ENCODE results near the gene MGAT3. TPM values are rescaled to one million over a fixed set of nuclear protein-coding genes. Genes with fewer than 3 reads are reported as not detected.

MGAT3 gene
- total RNA-seq, 1 donor from 2014 or later: 2.1 TPM

DNA sequence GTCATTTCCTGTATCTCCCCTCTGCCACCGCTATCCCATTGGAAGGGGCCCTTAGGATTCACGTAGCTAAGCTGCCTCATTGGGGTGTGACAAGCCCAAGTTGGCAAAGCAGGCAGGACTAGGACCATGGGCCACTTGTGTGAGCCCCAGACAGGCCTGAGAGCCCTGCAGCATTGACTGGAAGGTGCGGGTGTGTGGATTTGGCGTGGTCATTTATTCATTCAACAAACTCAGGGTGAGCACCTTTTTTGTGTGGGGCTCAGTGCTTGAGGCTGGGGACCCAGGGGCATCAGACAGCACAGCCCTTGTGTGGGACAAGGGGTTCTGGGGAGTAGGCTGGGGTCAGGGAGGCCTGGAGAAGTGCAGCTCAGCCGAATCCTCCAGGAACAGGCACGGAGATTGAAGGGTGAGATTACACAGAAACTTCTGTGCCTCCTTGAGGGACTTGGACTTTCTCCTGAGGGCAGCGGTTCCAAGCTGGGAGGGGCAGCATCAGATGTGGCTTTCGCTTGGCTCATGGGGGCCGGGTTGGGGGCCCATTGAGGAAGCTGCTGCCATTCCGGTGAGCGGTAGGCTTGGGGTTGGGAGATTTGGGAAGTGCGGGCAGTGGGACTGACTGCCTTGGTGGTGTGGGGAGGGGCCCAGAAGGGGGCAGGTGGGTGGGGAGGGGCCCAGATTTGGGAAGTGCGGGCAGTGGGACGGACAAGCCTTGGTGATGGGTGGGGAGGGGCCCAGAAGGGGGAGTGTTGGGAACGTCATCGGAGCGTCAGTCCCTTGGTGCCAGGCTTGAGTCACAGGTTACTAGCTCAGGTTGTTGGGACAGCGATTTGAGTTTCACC lies 11.9 kb downstream of the MGAT3 start:
- Histone ChIP-seq H3K9ac (ENCODE audit: low read depth in 1 of 3, low read length in 3 of 3) (no peak overlapping the region), H3K9me3 (ENCODE audit: control insufficient read depth in 3 of 3, low read length in 3 of 3) (no peaks in the 10 kb centered on the region), H3K36me3 (ENCODE audit: control insufficient read depth in 3 of 3, insufficient read depth in 3 of 3, low read length in 3 of 3) (no peaks in the 10 kb centered on the region), H3K4me3 (ENCODE audit: low read length in 3 of 3) (no peak overlapping the region), H3K27ac (ENCODE audit: low read depth, low read length) (no peak overlapping the region), H3K4me1 (ENCODE audit: control insufficient read depth in 3 of 3, insufficient read depth in 3 of 3, low read length in 3 of 3) (peaks cover 32 to 41% (median 40%) of the 10 kb centered on the region in 3 donors), H3K27me3 (ENCODE audit: control insufficient read depth in 3 of 3, insufficient read depth in 3 of 3, low read length in 3 of 3) (peaks cover 0 to 18% (median 14%) of the 10 kb centered on the region in 3 donors)

DNA sequence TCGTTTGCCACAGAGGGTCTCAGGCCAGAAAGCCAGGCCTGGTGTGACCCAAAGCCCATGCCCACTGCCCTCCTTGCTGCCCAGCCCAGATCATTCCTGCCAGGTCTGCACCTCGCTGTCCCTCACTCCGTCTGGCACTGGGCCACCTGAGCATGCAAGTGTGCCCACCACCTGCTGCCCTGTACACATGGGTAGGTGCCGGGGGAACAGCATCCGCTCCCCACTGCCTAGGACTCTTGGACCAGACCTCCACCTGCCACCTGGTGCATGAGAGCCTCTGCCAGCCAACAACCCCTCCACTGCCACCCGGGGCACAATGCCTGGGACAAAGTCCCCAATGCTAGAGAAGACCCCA lies 12.5 kb downstream of the MGAT3 start:
- Histone ChIP-seq H3K9ac (ENCODE audit: low read depth in 1 of 3, low read length in 3 of 3) (no peak overlapping the region), H3K4me1 (ENCODE audit: control insufficient read depth in 3 of 3, insufficient read depth in 3 of 3, low read length in 3 of 3) (peaks cover 30 to 38% (median 37%) of the 10 kb centered on the region in 3 donors)

DNA sequence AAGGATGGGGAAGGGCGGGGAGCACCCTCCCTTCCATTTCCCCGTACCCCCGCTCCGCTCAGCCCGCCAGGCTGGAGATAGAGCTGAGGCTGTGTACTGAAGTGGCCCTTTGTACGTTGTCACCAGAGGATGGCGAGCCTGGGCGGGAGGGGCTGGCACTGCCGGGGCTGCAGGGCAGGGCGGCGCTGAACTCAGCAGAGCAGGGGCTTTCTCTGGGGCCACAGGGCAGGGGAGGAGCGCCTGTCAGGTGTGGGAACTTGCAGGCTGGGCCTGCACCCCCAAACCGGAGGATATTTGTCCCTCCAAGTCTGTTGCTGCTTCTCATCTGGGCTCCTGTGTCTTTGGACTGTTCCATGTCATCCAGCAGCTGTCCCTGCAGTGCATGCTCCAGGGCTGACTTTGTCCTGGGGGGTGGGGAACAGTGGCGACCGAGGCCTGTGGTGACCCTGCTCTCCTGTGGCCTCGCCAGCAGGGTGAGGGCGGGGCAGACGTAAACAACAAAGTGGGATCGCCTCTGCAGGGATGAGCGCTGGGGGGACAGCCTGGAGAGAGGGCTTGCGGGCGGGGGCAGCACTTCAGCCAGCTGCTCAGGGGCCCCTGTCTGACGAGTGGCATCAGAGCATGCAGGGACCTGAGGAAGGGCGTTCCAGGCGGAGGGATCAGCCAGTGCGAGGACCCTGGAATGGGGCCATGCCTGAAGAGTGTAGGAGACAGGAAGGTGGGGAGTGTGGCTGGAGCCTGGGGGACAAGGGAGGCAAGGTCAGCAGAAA lies 13.1 kb downstream of the MGAT3 start:
- Histone ChIP-seq H3K9ac (ENCODE audit: low read depth in 1 of 3, low read length in 3 of 3) (peak overlapping the region in 1 of 3 donors; percentile 16), H3K27ac (ENCODE audit: low read depth, low read length) (peak overlapping the region; percentile 65), H3K4me3 (ENCODE audit: low read length in 3 of 3) (no peak overlapping the region), H3K4me1 (ENCODE audit: control insufficient read depth in 3 of 3, insufficient read depth in 3 of 3, low read length in 3 of 3) (peaks cover 30 to 42% (median 40%) of the 10 kb centered on the region in 3 donors), H3K36me3 (ENCODE audit: control insufficient read depth in 3 of 3, insufficient read depth in 3 of 3, low read length in 3 of 3) (no peaks in the 10 kb centered on the region), H3K27me3 (ENCODE audit: control insufficient read depth in 3 of 3, insufficient read depth in 3 of 3, low read length in 3 of 3) (peaks cover 0 to 18% (median 14%) of the 10 kb centered on the region in 3 donors), H3K9me3 (ENCODE audit: control insufficient read depth in 3 of 3, low read length in 3 of 3) (no peaks in the 10 kb centered on the region)

More for the DNA sequence above, 12.5 kb downstream of the MGAT3 start:
- Histone ChIP-seq H3K36me3 (ENCODE audit: control insufficient read depth in 3 of 3, insufficient read depth in 3 of 3, low read length in 3 of 3) (no peaks in the 10 kb centered on the region), H3K27ac (ENCODE audit: low read depth, low read length) (no peak overlapping the region), H3K9me3 (ENCODE audit: control insufficient read depth in 3 of 3, low read length in 3 of 3) (no peaks in the 10 kb centered on the region), H3K27me3 (ENCODE audit: control insufficient read depth in 3 of 3, insufficient read depth in 3 of 3, low read length in 3 of 3) (peaks cover 0 to 18% (median 14%) of the 10 kb centered on the region in 3 donors), H3K4me3 (ENCODE audit: low read length in 3 of 3) (no peak overlapping the region)

DNA sequence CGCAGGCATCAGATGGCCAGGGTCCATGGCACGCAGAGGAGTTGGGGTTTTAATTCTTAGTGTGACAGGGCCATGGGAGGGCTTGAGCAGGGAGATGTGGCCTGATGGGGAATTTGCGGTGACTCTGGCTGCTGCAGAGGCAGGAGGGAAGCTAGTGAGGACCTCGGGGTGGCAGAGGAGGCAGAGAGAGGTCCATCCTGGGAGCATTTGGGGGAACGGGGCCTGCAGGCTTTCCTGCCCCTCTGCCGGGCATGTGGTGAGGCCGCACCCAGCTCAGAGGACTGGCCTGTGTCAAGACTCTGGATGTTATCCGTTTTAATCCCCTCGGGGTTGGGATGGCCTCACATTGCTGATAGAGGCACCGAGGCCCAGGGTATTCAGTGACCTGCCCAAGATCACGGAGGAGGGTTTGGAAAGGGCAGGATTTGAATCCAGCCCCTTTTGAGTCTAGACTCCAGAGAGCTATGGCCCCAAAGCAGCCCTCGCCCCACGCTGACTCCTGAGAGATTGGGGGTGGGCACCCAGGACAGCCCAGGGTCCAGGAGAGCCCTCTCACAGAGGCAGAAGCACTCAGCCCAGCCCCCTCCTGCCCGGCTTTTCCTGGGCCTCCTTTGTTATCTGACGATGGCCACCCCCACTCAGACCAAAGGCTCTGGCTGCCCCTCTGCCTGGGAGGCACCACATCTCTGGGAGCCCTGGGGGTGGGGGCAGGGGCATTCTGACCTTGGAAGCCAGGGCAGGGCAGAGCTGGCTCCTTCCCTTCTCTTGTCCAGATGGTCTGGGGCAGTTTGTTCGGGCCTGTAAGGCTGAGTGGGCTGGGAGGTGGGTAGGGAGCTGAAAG lies 13.9 kb downstream of the MGAT3 start:
- Histone ChIP-seq H3K36me3 (ENCODE audit: control insufficient read depth in 3 of 3, insufficient read depth in 3 of 3, low read length in 3 of 3) (no peaks in the 10 kb centered on the region), H3K27me3 (ENCODE audit: control insufficient read depth in 3 of 3, insufficient read depth in 3 of 3, low read length in 3 of 3) (peaks cover 0 to 18% (median 14%) of the 10 kb centered on the region in 3 donors), H3K9ac (ENCODE audit: low read depth in 1 of 3, low read length in 3 of 3) (peak overlapping the region in 1 of 3 donors; percentile 8), H3K9me3 (ENCODE audit: control insufficient read depth in 3 of 3, low read length in 3 of 3) (no peaks in the 10 kb centered on the region), H3K4me1 (ENCODE audit: control insufficient read depth in 3 of 3, insufficient read depth in 3 of 3, low read length in 3 of 3) (peaks cover 27 to 46% (median 44%) of the 10 kb centered on the region in 3 donors), H3K27ac (ENCODE audit: low read depth, low read length) (peak overlapping the region; percentile 65), H3K4me3 (ENCODE audit: low read length in 3 of 3) (no peak overlapping the region)

DNA sequence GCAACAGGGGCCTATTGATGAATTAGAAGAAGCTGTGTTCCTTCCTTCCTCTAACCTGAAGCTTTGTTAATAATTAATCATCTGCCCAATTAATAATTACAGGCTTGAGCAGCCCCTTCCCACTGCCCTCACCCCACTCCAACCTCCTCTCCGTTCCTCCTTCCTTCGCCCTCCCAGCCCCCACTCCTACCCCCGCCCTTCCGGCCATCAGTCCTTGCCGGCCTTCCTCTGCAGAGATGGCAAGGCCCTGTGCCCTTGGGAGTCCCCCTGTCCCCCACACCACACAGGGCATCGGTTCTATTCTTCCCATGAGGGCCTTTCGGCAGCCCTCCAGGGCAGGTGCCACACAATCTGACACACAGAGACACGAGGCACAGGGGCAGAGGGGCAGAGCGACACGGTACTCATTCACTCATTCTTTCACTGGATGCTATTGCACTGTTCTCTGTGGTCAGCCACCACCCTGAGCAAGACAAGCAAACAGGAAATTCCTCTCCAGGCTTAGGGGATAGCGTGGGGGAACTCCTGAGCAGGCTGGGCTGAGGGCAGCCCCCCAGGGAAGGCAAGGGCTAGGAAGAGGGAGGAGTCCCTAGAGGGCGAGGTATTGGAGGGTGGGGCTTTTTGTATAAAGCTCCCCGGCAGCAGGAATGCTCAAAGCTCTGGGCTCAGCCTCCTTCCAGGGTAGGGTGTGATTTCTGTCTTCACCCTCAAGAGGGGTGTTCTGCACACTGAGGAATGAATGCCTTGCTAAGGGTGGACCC lies 14.7 kb downstream of the MGAT3 start:
- H3K36me3 ChIP-seq (ENCODE audit: control insufficient read depth in 3 of 3, insufficient read depth in 3 of 3, low read length in 3 of 3): no peaks in the 10 kb centered on the region
- H3K27ac ChIP-seq (ENCODE audit: low read depth, low read length): peak overlapping the region; percentile 65
- H3K27me3 ChIP-seq (ENCODE audit: control insufficient read depth in 3 of 3, insufficient read depth in 3 of 3, low read length in 3 of 3): peaks cover 0 to 18% (median 14%) of the 10 kb centered on the region in 3 donors
- no peaks in the 10 kb centered on the region for H3K9me3 ChIP-seq (ENCODE audit: control insufficient read depth in 3 of 3, low read length in 3 of 3)
- H3K4me1 ChIP-seq (ENCODE audit: control insufficient read depth in 3 of 3, insufficient read depth in 3 of 3, low read length in 3 of 3): peaks cover 24 to 44% (median 44%) of the 10 kb centered on the region in 3 donors
- peak overlapping the region in 1 of 3 donors; percentile 50 for H3K9ac ChIP-seq (ENCODE audit: low read depth in 1 of 3, low read length in 3 of 3)
- peak overlapping the region in 1 of 3 donors; percentile 30 for H3K4me3 ChIP-seq (ENCODE audit: low read length in 3 of 3)

DNA sequence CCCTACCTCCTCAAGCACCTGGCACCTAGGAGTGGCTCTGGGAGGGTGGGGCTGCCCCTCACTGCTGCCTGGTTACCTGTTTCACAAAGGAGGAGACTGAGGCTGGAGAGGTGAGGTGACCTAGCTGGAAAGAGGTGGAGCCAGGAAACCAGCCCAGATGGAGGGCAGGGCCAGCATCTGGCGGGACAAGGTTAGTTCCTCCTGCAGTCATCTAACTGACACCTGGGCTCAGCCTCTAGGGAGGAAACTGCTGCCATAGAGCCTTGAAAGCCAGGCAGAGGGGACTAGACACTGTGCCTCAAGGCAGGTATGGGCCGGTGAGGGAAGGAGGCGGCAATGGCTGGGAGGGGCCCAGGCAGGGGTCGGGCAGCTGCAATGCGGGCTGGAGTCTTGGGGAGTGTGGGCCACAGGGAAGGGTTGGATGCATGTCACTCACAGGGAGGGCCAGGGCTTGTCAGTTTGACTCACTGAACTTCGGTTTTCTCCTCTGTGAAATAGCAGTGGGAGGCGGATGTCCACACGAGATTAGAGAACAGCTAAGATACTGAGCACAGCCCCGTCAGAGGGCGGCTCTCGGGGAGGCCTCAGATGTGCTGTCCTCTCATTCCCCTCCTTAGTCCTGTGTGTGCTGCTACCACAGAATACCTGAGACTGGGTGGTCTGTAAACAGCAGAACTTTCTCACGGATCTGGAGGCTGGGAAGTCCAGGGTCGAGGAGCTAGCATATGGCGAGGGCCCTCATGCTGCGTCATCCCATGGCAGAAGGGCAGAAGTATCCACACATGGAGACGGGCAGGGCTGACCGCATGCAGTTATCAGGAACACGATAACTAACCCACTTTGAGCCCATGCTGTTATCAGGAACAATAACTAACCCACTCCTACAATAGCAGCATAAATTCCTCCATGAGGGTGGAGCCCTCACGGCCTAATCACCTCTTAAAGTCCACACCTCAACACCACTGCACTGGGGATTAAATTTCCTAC lies 16.1 kb downstream of the MGAT3 start:
- H3K4me3 ChIP-seq (ENCODE audit: low read length in 3 of 3): no peak overlapping the region
- H3K4me1 ChIP-seq (ENCODE audit: control insufficient read depth in 3 of 3, insufficient read depth in 3 of 3, low read length in 3 of 3): peaks cover 20 to 42% (median 41%) of the 10 kb centered on the region in 3 donors
- no peak overlapping the region for H3K9ac ChIP-seq (ENCODE audit: low read depth in 1 of 3, low read length in 3 of 3)
- no peaks in the 10 kb centered on the region for H3K9me3 ChIP-seq (ENCODE audit: control insufficient read depth in 3 of 3, low read length in 3 of 3)
- no peaks in the 10 kb centered on the region for H3K36me3 ChIP-seq (ENCODE audit: control insufficient read depth in 3 of 3, insufficient read depth in 3 of 3, low read length in 3 of 3)
- H3K27me3 ChIP-seq (ENCODE audit: control insufficient read depth in 3 of 3, insufficient read depth in 3 of 3, low read length in 3 of 3): peaks cover 0 to 20% (median 14%) of the 10 kb centered on the region in 3 donors
- peak overlapping the region; percentile 13 for H3K27ac ChIP-seq (ENCODE audit: low read depth, low read length)

DNA sequence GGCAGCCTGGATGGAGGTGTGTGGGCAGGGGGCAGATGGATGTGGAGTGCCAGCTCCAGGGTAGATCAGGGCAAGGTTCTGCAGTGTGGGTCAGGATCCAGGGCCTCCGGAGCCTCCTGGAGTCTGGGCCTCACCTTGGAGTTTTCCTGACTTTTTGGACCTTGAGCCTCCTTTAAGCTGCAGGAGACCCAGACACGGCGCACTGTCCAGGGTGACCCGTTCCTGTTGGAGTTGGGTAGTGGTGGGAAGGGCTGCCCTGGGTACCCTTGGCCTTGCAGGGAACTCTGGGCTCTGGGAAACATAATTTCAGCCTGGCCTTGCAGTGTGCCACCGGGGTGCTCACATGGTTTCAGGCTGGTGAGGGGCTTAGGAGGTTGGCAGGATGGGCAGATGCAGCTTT lies 17.0 kb downstream of the MGAT3 start:
- Histone ChIP-seq H3K9ac (ENCODE audit: low read depth in 1 of 3, low read length in 3 of 3) (peak overlapping the region in 1 of 3 donors; percentile 16), H3K27ac (ENCODE audit: low read depth, low read length) (no peak overlapping the region)

DNA sequence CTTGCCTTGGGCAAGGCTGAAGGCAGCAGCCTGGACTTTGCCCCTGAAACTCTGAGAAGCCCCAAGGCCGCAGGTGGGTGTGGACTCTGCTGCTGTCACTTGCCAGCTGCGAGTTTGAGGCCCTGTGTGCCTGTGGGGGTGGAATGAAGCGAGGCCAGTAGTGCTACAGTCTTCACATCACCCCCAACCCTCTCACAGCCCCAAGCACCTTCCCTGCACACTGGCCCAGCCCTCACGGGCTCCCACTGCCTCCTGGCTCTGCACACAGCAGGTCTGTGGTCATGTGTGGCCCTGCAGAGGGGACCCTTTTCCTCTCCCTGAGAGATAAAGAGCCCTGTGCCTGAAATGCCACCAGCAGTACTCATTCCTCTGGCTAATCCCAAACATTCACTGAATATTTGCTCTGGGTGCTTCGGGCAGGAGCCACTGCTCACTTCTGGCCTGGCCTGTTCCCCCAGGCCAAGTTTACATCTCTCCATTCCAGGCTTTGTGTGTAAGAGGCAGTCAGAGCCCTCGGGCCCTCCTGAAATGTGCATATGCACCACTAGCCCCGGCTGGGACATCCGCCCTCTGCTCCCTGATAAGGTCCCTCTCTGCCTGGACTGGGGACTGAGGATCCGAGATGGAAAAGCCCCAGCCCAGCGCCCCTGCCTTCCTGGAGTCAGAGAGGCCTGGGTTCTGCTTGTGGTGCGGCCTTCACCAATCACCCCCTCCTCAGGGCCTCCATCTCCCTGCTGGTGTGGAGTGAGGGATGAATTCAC lies 17.7 kb downstream of the MGAT3 start:
- Histone ChIP-seq H3K27me3 (ENCODE audit: control insufficient read depth in 3 of 3, insufficient read depth in 3 of 3, low read length in 3 of 3) (peaks cover 0 to 25% (median 6%) of the 10 kb centered on the region in 3 donors), H3K9me3 (ENCODE audit: control insufficient read depth in 3 of 3, low read length in 3 of 3) (no peaks in the 10 kb centered on the region), H3K27ac (ENCODE audit: low read depth, low read length) (no peak overlapping the region), H3K36me3 (ENCODE audit: control insufficient read depth in 3 of 3, insufficient read depth in 3 of 3, low read length in 3 of 3) (no peaks in the 10 kb centered on the region), H3K4me1 (ENCODE audit: control insufficient read depth in 3 of 3, insufficient read depth in 3 of 3, low read length in 3 of 3) (peaks cover 20 to 42% (median 39%) of the 10 kb centered on the region in 3 donors), H3K9ac (ENCODE audit: low read depth in 1 of 3, low read length in 3 of 3) (peak overlapping the region in 1 of 3 donors; percentile 16), H3K4me3 (ENCODE audit: low read length in 3 of 3) (no peak overlapping the region)

More for the DNA sequence above, 17.0 kb downstream of the MGAT3 start:
- H3K36me3 ChIP-seq (ENCODE audit: control insufficient read depth in 3 of 3, insufficient read depth in 3 of 3, low read length in 3 of 3): no peaks in the 10 kb centered on the region
- H3K9me3 ChIP-seq (ENCODE audit: control insufficient read depth in 3 of 3, low read length in 3 of 3): no peaks in the 10 kb centered on the region
- peaks cover 20 to 42% (median 42%) of the 10 kb centered on the region in 3 donors for H3K4me1 ChIP-seq (ENCODE audit: control insufficient read depth in 3 of 3, insufficient read depth in 3 of 3, low read length in 3 of 3)
- H3K4me3 ChIP-seq (ENCODE audit: low read length in 3 of 3): no peak overlapping the region
- H3K27me3 ChIP-seq (ENCODE audit: control insufficient read depth in 3 of 3, insufficient read depth in 3 of 3, low read length in 3 of 3): peaks cover 0 to 29% (median 9%) of the 10 kb centered on the region in 3 donors
